GM18502 (cell line): ENCODE results near the gene SHMT2.

Experiments
- ATAC-seq: cut with Tn5 transposase; IDR thresholded peaks from one replicate; pipeline ENCODE4 v1.9.1; 2021; ENCODE audit warnings: mild to moderate bottlenecking; ENCODE audit not compliant: unreplicated experiment, poor library complexity

Gene SHMT2

DNA sequence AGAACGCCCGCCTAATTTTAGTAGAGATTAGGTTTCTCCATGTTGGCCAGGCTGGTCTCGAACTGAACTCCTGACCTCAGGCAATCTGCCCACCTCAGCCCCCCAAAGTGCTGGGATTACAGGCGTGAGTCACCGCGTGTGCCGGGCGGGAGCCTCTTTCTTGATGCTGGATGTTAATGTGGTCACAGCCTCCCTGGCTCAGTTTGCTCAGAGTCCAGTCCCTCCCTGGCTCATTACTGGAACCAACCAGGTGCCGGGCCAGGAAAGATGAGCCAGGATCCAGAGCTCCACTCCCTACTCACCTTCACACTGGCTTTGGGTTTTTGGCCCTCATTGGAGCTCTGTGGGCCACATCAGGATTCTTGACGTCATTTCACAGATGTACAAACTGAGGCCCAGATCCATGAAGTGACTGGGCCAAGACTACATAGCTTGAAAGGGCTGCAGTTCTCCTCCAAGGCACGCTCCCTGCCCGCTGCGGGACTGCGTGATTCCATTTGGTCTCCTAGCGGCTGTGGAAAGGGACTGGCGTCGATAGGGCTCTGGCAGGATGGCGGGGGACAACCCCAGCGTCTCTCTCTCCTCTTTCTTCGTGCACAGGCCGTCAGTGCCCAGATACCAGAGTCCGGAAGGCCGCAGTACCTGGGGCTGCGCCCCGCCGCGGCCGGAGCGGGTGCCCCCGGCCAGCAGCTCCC is 5.1 kb upstream of the SHMT2 start:
- no peak for ATAC-seq

DNA sequence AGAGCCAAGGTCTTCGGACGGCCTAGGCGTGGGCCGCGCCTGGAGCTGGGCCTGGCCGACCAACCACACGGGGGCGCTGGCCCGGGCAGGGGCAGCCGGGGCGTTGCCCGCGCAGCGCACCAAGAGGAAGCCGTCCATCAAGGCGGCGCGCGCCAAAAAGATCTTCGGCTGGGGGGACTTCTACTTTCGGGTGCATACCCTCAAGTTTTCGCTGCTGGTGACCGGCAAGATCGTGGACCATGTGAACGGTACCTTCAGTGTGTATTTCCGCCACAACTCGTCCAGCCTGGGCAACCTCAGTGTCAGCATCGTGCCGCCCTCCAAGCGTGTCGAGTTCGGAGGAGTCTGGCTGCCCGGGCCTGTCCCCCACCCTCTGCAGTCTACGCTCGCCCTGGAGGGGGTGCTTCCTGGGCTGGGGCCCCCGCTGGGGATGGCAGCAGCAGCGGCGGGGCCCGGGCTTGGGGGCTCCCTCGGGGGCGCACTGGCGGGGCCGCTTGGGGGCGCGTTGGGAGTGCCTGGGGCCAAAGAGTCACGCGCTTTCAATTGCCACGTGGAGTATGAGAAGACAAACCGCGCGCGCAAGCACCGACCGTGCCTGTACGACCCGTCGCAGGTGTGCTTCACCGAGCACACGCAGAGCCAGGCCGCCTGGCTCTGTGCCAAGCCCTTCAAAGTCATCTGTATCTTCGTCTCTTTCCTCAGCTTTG is 4.4 kb upstream of the SHMT2 start:
- peak; percentile 42 for ATAC-seq

DNA sequence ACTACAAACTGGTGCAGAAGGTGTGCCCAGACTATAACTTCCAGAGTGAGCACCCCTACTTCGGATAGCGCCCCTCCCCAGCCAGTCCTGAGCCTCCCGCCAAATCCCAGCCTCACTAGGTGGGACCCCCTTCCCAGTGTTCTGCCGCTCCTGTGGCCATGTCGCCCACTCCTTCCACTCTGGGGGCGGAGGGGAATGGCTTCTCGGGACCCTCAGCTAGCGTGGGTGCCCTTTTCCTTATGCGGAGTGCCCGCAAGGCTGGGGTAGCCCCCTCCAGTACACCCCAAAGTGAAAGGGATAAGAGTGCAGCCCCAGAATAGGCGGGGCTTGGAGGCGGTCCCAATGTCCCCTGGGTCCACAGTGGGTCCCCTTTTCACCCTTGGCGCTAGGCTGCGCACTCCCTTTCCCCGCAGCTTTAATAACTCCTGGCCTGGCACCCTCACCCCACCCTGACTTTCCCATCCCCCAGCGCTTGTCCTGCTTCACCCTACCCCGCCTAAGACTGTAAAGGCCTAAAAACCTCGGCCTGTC is 3.8 kb upstream of the SHMT2 start:
- no peak for ATAC-seq

DNA sequence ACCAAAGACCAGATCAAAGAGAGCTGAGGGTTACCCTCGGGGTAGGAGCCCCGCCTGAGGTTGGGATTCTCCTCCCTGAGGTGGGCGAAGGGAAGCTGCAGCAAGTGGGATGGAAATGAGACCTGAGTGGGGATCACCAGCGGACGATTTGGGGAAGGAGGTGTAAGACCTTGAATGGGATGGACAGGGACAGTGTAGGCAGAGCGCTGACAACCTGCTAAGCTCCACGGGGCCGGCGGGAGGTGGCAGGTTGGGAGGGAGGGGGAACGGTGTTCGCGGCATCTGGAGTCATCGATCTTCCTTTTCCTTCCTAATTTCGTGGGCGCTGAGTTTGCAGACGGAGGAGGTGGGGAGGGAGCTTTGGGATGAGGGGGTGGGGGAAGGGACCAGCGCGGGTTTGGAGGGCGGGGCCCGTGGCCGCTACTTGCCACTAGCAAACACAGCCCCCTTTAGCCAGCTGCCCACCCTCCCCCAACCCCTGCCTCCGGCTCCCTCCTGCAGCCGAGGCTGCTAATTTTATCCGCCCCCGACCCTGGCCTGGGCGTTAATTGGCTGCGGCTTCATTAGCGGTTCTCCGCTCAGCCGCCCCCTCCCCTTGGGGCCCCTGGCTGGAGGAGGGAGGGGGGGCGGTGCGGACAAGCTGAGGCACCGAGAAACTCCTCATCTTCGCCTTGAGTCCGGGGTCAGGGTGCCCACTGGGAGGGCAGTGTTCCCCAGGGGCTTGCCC is 2.8 kb upstream of the SHMT2 start:
- no peak for ATAC-seq

DNA sequence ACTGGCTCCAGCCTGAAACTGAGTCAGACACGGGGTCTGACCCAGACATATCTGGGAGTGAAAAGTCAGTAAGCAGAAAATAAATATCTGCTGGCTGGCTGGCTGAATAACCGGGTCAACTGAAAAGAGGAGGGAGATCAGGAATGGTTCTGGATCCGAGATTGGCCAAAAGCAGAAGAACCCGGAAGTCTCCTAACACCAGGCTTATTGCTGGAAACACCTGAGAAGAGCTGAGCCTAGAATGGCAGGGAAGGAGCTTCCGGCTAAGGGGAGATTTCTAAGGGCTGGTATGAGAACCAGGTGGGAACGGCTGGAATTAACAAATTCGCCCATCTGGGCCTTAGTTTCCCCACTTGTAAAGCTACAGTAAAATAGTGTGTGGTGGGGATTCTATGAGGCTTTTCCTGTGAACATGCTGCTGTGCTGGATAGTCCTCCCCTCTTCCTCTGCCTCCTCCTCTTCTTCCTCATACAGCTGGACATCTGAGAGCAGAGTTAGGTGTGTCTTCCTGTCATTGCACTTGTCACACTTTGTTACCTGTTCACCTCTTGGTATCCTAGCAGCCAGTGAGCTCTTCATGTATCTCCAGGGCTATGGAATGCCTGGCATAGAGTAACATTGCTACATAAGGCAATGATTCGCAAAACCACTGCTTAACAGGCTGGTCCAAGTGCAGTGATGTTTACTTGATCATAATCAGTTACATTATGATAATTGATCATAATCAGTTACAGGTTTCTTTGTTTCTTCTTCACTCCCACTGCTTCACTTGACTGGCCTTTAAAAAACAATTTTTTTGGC is 2.0 kb upstream of the SHMT2 start:
- ATAC-seq, result no peak

DNA sequence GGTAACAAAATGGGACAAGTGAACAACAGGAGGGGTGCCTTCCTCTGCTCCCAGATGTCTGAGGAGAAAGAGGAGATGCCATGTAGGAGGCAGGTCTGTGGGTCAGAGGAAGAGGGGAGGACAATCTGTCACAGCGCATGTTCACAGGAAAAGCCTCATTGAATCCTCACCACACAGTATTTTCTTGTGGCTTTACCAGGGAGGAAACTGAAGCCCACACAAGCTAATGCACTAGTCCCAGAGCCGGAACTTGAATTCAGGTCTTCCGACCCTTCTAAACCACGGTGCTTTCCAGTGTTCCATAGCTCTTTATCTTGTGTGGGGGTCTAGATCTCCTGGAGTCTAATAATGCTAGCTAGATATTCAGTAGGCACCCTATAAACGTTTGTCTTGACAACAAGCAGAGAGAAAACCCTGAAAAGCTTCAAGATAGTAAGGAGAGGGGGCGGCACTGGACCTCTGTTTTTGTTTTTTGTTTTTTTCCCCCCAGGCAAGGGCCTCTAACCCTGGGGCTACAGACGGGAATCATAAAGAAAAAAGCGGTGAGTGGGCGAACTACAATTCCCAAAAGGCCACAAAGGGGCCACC is 371 bp upstream of the SHMT2 start:
- ATAC-seq, result peak; percentile 16

DNA sequence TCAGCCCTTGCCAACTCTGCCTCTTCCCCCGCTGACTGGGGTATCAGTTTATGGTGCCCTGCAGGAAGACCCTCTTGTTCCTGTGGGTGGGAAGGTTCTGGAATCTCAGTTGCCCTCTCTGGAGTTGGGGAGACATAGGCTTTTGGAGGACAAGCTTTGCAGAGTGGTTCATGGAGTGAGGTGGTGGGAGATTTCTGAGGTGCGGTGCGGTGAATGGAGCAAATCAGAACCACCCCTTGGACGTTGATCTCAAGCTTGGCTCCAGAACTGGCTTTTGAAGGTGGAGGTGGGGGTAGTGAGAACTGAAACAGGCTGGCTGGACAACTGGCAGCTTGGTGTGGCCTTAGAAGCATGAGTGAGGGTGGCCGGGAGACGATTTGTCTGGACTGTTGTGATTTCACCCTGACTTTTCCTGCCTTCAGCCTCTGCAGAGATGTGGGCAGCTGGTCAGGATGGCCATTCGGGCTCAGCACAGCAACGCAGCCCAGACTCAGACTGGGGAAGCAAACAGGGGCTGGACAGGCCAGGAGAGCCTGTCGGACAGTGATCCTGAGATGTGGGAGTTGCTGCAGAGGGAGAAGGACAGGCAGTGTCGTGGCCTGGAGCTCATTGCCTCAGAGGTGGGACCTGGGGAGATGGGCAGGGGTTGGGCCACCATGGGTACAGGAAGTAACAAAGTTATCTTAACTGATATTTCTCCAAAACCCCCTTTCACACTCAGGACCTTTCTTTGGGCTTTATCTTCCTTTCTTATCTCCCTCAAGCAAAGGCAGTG is 1.1 kb downstream of the SHMT2 start:
- no peak for ATAC-seq

DNA sequence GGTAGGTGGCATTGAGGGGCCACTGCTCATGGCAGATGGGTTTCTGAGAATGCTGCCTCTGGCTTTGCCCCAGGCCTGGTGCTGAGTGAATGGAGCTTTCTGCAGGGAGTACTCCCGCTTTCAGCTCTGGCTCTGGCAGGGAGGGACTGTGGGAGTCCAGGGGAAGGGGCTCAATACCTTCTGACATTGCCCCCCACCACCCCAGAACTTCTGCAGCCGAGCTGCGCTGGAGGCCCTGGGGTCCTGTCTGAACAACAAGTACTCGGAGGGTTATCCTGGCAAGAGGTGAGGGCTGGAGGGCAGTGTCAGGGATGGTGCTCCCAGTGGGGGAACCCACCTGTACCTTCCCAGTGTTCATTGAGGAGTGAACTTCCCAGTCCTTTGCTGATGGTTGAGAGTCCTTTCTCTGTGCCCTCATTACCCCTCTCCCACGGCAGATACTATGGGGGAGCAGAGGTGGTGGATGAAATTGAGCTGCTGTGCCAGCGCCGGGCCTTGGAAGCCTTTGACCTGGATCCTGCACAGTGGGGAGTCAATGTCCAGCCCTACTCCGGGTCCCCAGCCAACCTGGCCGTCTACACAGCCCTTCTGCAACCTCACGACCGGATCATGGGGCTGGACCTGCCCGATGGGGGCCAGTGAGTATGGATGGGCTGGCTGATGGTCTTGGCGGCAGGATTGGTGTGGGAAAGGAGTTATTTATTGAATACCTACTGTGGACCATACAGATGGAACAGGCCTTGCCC is 1.9 kb downstream of the SHMT2 start:
- ATAC-seq, result no peak

DNA sequence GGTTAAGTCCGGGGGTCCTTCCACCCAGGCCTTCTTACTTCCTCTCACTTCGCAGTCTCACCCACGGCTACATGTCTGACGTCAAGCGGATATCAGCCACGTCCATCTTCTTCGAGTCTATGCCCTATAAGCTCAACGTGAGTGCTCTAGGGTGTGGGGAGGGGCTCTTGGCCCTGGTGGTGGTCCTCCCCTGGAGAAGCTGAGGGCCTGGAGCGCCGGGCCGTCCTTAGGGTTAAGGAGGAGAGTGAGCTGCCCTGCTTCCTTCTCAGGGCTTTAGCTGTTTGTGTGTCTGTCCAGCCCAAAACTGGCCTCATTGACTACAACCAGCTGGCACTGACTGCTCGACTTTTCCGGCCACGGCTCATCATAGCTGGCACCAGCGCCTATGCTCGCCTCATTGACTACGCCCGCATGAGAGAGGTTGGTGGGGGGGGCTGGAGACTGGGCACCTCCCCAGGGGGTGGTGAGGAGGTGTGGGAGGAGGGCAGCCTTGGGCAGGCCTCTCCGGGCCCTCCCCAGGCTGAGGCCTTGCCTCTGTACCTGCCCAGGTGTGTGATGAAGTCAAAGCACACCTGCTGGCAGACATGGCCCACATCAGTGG is 2.7 kb downstream of the SHMT2 start:
- ATAC-seq, result no peak

DNA sequence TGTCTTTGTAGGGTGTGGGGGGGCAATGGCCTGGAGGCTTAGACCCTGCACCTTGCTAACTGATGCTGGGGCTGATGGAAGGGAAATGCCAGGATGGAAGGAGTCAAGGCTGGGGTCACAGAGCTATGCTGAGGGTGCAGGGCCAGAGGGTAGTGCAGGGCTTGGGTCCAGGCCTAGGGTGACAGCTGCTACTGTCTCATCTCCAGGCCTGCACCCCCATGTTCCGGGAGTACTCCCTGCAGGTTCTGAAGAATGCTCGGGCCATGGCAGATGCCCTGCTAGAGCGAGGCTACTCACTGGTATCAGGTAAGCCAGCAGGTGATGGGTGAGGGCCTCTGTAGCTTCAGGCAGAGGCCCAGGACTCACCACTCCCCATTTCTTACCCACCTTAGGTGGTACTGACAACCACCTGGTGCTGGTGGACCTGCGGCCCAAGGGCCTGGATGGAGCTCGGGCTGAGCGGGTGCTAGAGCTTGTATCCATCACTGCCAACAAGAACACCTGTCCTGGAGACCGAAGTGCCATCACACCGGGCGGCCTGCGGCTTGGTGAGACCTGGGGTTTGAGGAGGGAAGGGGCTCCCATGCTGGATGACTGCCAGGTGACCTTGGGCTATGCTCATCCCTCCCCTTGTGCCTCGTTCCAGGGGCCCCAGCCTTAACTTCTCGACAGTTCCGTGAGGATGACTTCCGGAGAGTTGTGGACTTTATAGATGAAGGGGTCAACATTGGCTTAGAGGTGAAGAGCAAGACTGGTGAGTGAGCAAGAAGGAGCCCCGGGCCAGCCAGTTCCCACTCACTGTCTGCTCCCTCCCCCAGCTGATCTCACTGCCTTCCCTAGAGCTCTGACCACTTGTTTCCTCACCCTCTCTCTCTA is 4.1 kb downstream of the SHMT2 start:
- ATAC-seq, result no peak

DNA sequence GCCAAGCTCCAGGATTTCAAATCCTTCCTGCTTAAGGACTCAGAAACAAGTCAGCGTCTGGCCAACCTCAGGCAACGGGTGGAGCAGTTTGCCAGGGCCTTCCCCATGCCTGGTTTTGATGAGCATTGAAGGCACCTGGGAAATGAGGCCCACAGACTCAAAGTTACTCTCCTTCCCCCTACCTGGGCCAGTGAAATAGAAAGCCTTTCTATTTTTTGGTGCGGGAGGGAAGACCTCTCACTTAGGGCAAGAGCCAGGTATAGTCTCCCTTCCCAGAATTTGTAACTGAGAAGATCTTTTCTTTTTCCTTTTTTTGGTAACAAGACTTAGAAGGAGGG is 4.7 kb downstream of the SHMT2 start:
- no peak for ATAC-seq

DNA sequence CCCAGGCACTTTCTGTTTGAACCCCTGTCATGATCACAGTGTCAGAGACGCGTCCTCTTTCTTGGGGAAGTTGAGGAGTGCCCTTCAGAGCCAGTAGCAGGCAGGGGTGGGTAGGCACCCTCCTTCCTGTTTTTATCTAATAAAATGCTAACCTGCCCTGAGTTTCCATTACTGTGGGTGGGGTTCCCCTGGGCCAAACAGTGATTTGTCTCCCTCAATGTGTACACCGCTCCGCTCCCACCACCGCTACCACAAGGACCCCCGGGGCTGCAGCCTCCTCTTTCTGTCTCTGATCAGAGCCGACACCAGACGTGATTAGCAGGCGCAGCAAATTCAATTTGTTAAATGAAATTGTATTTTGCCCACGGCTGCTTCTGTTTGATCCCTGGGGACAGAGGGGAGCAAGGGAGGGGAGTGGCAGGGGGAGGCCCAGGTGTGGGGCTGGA is 5.1 kb downstream of the SHMT2 start:
- ATAC-seq, result no peak

DNA sequence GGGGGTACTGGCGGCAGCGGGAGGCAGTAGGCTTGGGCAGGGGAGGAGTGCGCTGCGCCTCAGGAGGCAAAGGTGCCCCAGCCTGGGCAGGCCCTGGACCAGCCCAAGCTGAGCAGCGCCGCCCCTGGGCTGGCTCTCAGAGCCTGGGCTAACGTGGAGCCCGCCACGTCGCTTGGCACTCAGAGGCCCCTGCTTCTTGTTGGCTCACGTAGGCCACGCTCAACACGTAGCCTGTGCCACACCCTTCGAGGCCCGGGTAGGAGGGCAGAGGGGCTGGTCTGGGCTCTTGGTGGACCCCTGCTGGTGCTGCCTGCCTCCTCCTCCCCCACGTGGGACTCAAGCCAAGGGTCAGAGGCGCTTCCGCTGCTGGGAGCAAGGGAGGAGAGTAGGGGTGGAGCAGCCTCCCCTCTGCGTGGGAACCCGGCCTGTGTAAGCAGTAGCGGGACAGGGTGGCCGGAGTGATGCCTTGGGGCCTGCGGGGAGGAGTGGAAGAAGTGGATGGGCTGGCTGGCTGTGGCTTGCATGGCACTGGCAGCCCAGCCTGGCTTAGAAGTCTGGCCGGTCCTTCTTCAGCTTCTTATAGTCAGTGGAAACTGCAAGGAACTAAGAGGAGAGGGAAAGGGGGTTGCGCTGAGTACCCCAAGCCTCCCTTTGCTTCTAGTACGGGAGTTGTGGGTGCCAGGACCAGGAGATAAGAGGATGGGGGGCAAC is 5.7 kb downstream of the SHMT2 start:
- no peak for ATAC-seq

DNA sequence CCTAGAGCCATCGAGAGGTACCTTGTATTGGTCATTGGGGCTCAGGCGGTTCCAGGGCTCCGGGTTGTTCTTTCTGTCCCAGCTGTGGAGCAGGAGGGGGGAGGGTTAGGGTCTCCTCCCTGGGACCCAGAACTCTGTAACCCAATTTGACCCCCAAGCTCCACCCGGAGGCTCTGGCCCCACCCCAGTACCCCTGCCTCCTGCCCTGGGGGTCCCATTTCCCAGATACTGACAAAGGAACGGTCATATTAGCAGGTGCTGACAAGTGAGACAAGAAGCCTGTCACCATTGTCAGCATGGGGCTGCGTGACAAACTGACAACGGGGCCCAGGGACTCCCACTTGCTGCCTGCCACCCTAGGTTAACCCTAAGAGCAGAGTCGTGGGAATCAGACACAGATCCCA is 6.2 kb downstream of the SHMT2 start:
- ATAC-seq, result no peak

DNA sequence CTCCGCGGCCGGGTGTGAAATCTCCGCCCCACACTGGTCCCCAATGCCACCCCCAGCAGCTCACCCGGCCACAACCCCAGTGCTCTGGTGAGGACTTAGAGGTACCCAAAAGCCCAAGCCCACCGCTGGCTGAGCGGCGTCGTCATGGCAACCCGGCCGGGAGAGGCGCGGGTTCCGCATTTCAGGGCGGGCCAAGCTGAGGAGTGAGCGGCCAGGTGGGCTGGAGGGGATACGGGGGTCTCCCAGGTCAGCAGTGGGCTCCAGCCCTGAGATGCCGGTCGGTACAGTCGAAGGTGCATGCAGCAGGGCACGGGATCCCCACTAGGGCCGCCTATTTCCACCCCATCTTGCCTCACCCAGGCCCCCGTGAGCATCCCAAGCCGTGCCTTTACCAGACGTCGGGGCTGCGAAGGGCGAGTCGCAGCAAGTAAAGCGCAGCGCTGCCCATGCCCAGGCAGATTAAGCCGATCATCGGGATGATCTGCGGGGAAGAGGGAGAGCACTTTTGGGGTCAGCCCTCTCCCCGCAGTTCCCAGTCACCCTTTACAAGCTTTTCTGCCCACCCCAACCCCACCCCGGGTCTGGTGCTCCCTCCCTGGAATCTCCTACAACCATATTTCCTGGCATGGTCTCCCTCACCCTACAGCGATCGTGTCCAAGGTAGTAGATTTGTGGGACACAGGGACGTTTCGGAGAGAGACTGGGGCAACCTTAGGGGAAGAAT is 6.9 kb downstream of the SHMT2 start:
- ATAC-seq, result no peak

DNA sequence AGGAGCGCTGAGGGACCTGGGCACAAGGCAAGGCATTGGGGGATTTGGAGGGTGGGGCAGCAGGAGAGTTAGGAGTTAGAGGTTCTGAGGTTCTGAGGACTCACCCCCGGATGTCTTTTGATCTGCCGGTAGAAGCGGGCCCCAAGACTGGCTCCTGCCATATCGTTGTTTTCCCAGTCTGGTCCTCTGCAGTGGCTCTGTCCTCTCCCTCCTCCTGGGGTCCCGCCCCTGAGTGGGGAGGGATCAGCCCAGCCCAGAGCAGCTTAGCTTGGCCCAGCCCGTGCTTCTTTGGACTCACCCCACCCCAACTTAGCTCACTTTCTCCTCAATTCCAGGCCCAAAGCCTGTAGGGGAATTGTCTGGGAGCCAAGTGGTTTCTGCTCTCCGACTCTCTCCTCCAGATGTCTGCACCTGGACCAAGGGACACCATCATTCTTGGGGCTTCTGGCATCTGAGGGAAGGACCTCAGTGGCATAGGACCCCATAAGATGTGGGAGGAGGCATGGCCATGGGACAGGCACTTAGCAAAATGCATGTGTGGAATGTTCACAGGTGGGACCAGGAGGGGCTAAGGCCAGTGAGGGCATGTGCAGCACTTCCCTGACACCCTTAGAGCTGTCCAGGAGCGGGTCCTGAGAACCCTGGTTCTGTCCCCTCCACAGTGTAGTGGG is 7.5 kb downstream of the SHMT2 start:
- no peak for ATAC-seq
